GM12892 (cell line): Measurements from ENCODE around the gene HMCN2.

Source experiments
- POLR2A ChIP-seq: IDR thresholded peaks from 2 replicates; pipeline ENCODE4 v1.6.1; 2011; ENCODE audit warnings: low read depth, low read length, control low read depth
- TAF1 ChIP-seq: IDR thresholded peaks from 2 replicates; pipeline ENCODE4 v1.6.1; 2011; ENCODE audit warnings: low read depth, mild to moderate bottlenecking, control low read depth, low read length, borderline replicate concordance

- no peak for TF ChIP-seq POLR2A
- TF ChIP-seq TAF1: no peak
Observed at GRCh38 chr9:130286781-130287428, 21.3 kb downstream of the HMCN2 start.
